ENCODE data around the gene RPL35A. TPM values are rescaled to one million over a fixed set of nuclear protein-coding genes. Genes with fewer than 3 reads are reported as not detected.

RPL35A gene
- total RNA-seq, 4 donors from 2014 or later, result 409 to 491 (median 427) TPM

DNA sequence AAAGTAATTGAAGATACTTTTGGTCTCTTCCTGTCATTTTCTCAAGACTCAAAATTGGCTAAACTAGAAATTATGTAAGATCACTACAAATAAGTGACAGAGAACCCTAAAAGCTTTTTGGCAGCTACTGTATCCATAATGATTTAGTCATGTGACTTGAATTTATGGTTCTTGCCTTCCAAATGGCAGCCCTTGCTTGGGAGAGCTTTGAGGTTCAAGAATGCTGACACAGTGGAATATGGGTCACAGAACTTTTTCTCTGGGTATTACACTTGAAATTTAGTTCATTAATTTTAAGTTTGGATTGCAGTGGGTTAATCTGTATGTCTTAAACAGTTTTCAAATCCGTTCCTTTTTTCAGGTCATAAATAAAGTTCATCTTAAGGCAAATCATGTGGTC lies 24.0 kb downstream of the RPL35A start:
- Histone ChIP-seq H3K27me3 (no peaks in the 10 kb centered on the region), H3K36me3 (peaks cover 0 to 8% of the 10 kb centered on the region in 2 donors), H3K4me3 (no peak overlapping the region), H3K9me3 (no peaks in the 10 kb centered on the region), H3K4me1 (peaks cover 0 to 6% of the 10 kb centered on the region in 2 donors), H3K27ac (no peak overlapping the region)
- in situ Hi-C loops (cut with MboI; ENCODE audit: low sequenced_read_pairs in 4 of 4), result no loop called here
- intact Hi-C loops (cut with DNase I; ENCODE audit: low total_unique reads), result no loop called here
- no peak for ATAC-seq
- no peak for DNase-seq
- no peak for TF ChIP-seq POLR2A (IDR thresholded peaks at IDR 0.05)
- TF ChIP-seq, protein P1, sequence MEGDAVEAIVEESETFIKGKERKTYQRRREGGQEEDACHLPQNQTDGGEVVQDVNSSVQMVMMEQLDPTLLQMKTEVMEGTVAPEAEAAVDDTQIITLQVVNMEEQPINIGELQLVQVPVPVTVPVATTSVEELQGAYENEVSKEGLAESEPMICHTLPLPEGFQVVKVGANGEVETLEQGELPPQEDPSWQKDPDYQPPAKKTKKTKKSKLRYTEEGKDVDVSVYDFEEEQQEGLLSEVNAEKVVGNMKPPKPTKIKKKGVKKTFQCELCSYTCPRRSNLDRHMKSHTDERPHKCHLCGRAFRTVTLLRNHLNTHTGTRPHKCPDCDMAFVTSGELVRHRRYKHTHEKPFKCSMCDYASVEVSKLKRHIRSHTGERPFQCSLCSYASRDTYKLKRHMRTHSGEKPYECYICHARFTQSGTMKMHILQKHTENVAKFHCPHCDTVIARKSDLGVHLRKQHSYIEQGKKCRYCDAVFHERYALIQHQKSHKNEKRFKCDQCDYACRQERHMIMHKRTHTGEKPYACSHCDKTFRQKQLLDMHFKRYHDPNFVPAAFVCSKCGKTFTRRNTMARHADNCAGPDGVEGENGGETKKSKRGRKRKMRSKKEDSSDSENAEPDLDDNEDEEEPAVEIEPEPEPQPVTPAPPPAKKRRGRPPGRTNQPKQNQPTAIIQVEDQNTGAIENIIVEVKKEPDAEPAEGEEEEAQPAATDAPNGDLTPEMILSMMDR (IDR thresholded peaks at IDR 0.05 in 4 of 5, conservative IDR thresholded peaks at IDR 0.05 in 1 of 5), result no peak

GRCh38 chr3:197975311-197975710 lies 25.3 kb downstream of the RPL35A start:
- intact Hi-C loops (cut with DNase I; ENCODE audit: low total_unique reads) (no loop called here), in situ Hi-C loops (cut with MboI; ENCODE audit: low sequenced_read_pairs in 4 of 4) (no loop called here)
- peaks cover 0 to 8% of the 10 kb centered on the region in 2 donors for H3K36me3 ChIP-seq
- H3K27ac ChIP-seq, result no peak overlapping the region
- H3K4me1 ChIP-seq, result peaks cover 0 to 6% of the 10 kb centered on the region in 2 donors
- H3K27me3 ChIP-seq, result no peaks in the 10 kb centered on the region
- TF ChIP-seq, protein P1 (IDR thresholded peaks at IDR 0.05 in 4 of 5, conservative IDR thresholded peaks at IDR 0.05 in 1 of 5), result no peak
- no peak for TF ChIP-seq POLR2A (IDR thresholded peaks at IDR 0.05)
- ATAC-seq (no peak), DNase-seq (no peak)
- no peak overlapping the region for H3K4me3 ChIP-seq
- no peaks in the 10 kb centered on the region for H3K9me3 ChIP-seq

GRCh38 chr3:197983076-197983475 lies 33.1 kb downstream of the RPL35A start:
- H3K9me3 ChIP-seq, result no peaks in the 10 kb centered on the region
- no peaks in the 10 kb centered on the region for H3K36me3 ChIP-seq
- no peaks in the 10 kb centered on the region for H3K27me3 ChIP-seq
- H3K27ac ChIP-seq, result no peak overlapping the region
- intact Hi-C loops (cut with DNase I; ENCODE audit: low total_unique reads) (no loop called here), in situ Hi-C loops (cut with MboI; ENCODE audit: low sequenced_read_pairs in 4 of 4) (no loop called here)
- no peak for ATAC-seq
- no peak overlapping the region for H3K4me3 ChIP-seq
- TF ChIP-seq, protein P1 (IDR thresholded peaks at IDR 0.05 in 4 of 5, conservative IDR thresholded peaks at IDR 0.05 in 1 of 5), result no peak
- no peak for TF ChIP-seq POLR2A (IDR thresholded peaks at IDR 0.05)
- no peak for DNase-seq
- no peaks in the 10 kb centered on the region for H3K4me1 ChIP-seq

DNA sequence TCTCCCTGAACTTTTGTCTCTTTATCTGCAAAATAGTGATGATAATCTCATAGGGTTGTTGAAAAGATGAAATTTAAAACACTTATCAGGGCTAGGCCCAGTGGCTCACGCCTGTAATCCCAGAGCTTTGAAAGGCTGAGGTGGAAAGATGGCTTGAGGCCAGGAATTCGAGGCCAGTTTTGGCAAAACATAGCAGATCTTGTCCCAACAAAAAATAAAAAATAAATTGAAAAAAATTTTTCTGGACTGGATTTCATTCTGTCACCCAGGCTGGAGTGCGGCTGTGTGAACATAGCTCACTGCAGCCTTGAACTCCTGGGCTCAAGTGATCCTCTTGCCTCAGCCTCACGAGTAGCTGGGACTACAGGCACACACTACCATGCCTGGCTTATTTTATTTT lies 39.7 kb downstream of the RPL35A start:
- no peaks in the 10 kb centered on the region for H3K27me3 ChIP-seq
- in situ Hi-C loops (cut with MboI; ENCODE audit: low sequenced_read_pairs in 4 of 4) (no loop called here), intact Hi-C loops (cut with DNase I; ENCODE audit: low total_unique reads) (no loop called here)
- peaks cover 0 to 12% of the 10 kb centered on the region in 2 donors for H3K36me3 ChIP-seq
- no peak for TF ChIP-seq POLR2A (IDR thresholded peaks at IDR 0.05)
- TF ChIP-seq, protein P1 (IDR thresholded peaks at IDR 0.05 in 4 of 5, conservative IDR thresholded peaks at IDR 0.05 in 1 of 5), result no peak
- ATAC-seq (no peak), DNase-seq (no peak)
- H3K27ac ChIP-seq, result no peak overlapping the region
- H3K9me3 ChIP-seq, result no peaks in the 10 kb centered on the region
- no peaks in the 10 kb centered on the region for H3K4me1 ChIP-seq
- no peak overlapping the region for H3K4me3 ChIP-seq

- no peaks in the 10 kb centered on the region for H3K9me3 ChIP-seq
- intact Hi-C loops (cut with DNase I; ENCODE audit: low total_unique reads) (no loop called here), in situ Hi-C loops (cut with MboI; ENCODE audit: low sequenced_read_pairs in 4 of 4) (no loop called here)
- no peak for ATAC-seq
- H3K4me3 ChIP-seq, result no peak overlapping the region
- no peak overlapping the region for H3K27ac ChIP-seq
- DNase-seq, result no peak
- no peaks in the 10 kb centered on the region for H3K4me1 ChIP-seq
- no peaks in the 10 kb centered on the region for H3K27me3 ChIP-seq
- TF ChIP-seq, protein P1 (IDR thresholded peaks at IDR 0.05 in 4 of 5, conservative IDR thresholded peaks at IDR 0.05 in 1 of 5), result no peak
- H3K36me3 ChIP-seq, result peaks cover 0 to 6% of the 10 kb centered on the region in 2 donors
Observed at GRCh38 chr3:197994736-197995135, 44.7 kb downstream of the RPL35A start.

All from gastrocnemius medialis (tissue), 4 donors.